ENCODE measurements around the gene DCDC1. TPM values are rescaled to one million over a fixed set of nuclear protein-coding genes. Genes with fewer than 3 reads are reported as not detected.

The DCDC1 gene
- polyA plus RNA-seq, 2 of the 4 experiments (the other 2 are of a cell fraction) = 2.8 to 9.5 TPM

DNA sequence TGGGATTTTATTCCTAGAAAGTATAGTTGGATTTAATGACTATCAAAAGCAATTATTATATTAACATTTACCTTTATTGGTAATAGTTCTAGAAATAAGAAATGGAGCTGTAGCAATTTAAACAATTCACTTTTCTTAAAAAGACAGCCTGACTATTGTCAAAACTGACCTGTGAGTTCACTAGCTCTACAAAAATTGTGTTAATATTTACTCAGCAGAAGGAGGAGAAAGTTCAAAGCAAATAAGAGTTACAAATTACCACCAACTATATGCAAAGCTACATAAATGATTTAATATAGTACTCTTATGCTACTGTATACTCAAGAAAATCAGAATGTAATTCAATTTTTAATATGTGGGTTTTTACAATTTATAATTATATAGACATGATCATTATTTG lies 310.0 kb downstream of the DCDC1 start:
- Histone ChIP-seq H3K4me3 (no peak overlapping the region), H3K27ac (no peak overlapping the region; a peak in 1 of 6 replicates), H3K4me2 (peak overlapping the region; percentile 33; the same call in 2 of the 3 replicates), H3K9me3 (no peaks in the 10 kb centered on the region), H3K4me1 (peaks cover 29% of the 10 kb centered on the region; the same call in 2 of the 3 replicates)
- FAIRE-seq (no peak), DNase-seq (ENCODE audit: low read depth in 1 of 2, low spot score in 1 of 2) (no peak), ATAC-seq (no peak)
- POLR2A ChIA-PET = no interaction called here
- CTCF ChIA-PET = interaction anchor here (0.7 to 1.0 kb wide), 2 partner anchors 48 to 1416 kb away, joined by 3 read pairs; no protein-coding TSS in a partner anchor
- TF ChIP-seq RNF2 (IDR thresholded peaks at IDR 0.05; ENCODE audit: borderline replicate concordance, low read depth) (no peak), SMC3 (IDR thresholded peaks at IDR 0.05) (no peak), NPAS2 (CRISPR knock-in tag; IDR thresholded peaks at IDR 0.05; ENCODE audit: borderline replicate concordance) (no peak), KDM1A (IDR thresholded peaks at IDR 0.05; ENCODE audit: low read depth) (no peak), HOXA7 (CRISPR knock-in tag; IDR thresholded peaks at IDR 0.05) (no peak), TP53 (CRISPR knock-in tag; IDR thresholded peaks at IDR 0.05) (no peak), ZC3H11A (IDR thresholded peaks at IDR 0.05) (no peak), HOXB13 (CRISPR knock-in tag; IDR thresholded peaks at IDR 0.05; ENCODE audit: low read depth) (no peak), FOSL2 (IDR thresholded peaks at IDR 0.05) (no peak), FOSL2 (CRISPR knock-in tag; IDR thresholded peaks at IDR 0.05) (no peak), ZSCAN20 (CRISPR knock-in tag; IDR thresholded peaks at IDR 0.05) (no peak), ZFP36 (IDR thresholded peaks at IDR 0.05; ENCODE audit: borderline replicate concordance, partially characterized antibody) (no peak), EHMT2 (IDR thresholded peaks at IDR 0.05; ENCODE audit: low read depth) (no peak), FOSB (CRISPR knock-in tag; IDR thresholded peaks at IDR 0.05) (no peak), NFE2L2 (conservative IDR thresholded peaks at IDR 0.05; ENCODE audit: low read length) (no peak)
- TF ChIP-seq, protein P1, sequence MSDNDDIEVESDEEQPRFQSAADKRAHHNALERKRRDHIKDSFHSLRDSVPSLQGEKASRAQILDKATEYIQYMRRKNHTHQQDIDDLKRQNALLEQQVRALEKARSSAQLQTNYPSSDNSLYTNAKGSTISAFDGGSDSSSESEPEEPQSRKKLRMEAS (IDR thresholded peaks at IDR 0.05) = no peak
- TF ChIP-seq, protein P2, sequence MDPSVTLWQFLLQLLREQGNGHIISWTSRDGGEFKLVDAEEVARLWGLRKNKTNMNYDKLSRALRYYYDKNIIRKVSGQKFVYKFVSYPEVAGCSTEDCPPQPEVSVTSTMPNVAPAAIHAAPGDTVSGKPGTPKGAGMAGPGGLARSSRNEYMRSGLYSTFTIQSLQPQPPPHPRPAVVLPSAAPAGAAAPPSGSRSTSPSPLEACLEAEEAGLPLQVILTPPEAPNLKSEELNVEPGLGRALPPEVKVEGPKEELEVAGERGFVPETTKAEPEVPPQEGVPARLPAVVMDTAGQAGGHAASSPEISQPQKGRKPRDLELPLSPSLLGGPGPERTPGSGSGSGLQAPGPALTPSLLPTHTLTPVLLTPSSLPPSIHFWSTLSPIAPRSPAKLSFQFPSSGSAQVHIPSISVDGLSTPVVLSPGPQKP (IDR thresholded peaks at IDR 0.05; ENCODE audit: low read depth, low read length) = no peak
- TF ChIP-seq, protein P3, sequence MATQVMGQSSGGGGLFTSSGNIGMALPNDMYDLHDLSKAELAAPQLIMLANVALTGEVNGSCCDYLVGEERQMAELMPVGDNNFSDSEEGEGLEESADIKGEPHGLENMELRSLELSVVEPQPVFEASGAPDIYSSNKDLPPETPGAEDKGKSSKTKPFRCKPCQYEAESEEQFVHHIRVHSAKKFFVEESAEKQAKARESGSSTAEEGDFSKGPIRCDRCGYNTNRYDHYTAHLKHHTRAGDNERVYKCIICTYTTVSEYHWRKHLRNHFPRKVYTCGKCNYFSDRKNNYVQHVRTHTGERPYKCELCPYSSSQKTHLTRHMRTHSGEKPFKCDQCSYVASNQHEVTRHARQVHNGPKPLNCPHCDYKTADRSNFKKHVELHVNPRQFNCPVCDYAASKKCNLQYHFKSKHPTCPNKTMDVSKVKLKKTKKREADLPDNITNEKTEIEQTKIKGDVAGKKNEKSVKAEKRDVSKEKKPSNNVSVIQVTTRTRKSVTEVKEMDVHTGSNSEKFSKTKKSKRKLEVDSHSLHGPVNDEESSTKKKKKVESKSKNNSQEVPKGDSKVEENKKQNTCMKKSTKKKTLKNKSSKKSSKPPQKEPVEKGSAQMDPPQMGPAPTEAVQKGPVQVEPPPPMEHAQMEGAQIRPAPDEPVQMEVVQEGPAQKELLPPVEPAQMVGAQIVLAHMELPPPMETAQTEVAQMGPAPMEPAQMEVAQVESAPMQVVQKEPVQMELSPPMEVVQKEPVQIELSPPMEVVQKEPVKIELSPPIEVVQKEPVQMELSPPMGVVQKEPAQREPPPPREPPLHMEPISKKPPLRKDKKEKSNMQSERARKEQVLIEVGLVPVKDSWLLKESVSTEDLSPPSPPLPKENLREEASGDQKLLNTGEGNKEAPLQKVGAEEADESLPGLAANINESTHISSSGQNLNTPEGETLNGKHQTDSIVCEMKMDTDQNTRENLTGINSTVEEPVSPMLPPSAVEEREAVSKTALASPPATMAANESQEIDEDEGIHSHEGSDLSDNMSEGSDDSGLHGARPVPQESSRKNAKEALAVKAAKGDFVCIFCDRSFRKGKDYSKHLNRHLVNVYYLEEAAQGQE (IDR thresholded peaks at IDR 0.05) = no peak
- TF ChIP-seq, protein P4, sequence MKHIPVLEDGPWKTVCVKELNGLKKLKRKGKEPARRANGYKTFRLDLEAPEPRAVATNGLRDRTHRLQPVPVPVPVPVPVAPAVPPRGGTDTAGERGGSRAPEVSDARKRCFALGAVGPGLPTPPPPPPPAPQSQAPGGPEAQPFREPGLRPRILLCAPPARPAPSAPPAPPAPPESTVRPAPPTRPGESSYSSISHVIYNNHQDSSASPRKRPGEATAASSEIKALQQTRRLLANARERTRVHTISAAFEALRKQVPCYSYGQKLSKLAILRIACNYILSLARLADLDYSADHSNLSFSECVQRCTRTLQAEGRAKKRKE (CRISPR knock-in tag; IDR thresholded peaks at IDR 0.05; ENCODE audit: low read depth) = no peak
- TF ChIP-seq, protein P5, sequence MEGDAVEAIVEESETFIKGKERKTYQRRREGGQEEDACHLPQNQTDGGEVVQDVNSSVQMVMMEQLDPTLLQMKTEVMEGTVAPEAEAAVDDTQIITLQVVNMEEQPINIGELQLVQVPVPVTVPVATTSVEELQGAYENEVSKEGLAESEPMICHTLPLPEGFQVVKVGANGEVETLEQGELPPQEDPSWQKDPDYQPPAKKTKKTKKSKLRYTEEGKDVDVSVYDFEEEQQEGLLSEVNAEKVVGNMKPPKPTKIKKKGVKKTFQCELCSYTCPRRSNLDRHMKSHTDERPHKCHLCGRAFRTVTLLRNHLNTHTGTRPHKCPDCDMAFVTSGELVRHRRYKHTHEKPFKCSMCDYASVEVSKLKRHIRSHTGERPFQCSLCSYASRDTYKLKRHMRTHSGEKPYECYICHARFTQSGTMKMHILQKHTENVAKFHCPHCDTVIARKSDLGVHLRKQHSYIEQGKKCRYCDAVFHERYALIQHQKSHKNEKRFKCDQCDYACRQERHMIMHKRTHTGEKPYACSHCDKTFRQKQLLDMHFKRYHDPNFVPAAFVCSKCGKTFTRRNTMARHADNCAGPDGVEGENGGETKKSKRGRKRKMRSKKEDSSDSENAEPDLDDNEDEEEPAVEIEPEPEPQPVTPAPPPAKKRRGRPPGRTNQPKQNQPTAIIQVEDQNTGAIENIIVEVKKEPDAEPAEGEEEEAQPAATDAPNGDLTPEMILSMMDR (IDR thresholded peaks at IDR 0.05) = no peak
- TF ChIP-seq, protein P6, sequence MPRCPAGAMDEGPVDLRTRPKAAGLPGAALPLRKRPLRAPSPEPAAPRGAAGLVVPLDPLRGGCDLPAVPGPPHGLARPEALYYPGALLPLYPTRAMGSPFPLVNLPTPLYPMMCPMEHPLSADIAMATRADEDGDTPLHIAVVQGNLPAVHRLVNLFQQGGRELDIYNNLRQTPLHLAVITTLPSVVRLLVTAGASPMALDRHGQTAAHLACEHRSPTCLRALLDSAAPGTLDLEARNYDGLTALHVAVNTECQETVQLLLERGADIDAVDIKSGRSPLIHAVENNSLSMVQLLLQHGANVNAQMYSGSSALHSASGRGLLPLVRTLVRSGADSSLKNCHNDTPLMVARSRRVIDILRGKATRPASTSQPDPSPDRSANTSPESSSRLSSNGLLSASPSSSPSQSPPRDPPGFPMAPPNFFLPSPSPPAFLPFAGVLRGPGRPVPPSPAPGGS (IDR thresholded peaks at IDR 0.05) = no peak

Measured in A549 (cell line).